Gastroesophageal sphincter (tissue), 3 donors: ENCODE measurements around the gene RNASE2.

ENCODE experiments used
- CTCF ChIP-seq, 4 experiments: fragments of 200-600 bp in 2 of 4; fragments of 450-650 bp in 2 of 4; sonication (generic) in 1 of 4; IDR thresholded peaks; one replicate each; pipeline ENCODE4 v1.5.1; 2017 to 2019; ENCODE audit warnings: antibody characterized with exemption in 4 of 4, mild to moderate bottlenecking in 2 of 4, moderate library complexity in 2 of 4
- POLR2A ChIP-seq, 2 donors: fragments of 450-650 bp; IDR thresholded peaks; one replicate each; pipeline ENCODE4 v1.6.1; 2017; ENCODE audit warnings: antibody characterized with exemption in 2 of 2, mild to moderate bottlenecking in 2 of 2, moderate library complexity in 1 of 2

DNA sequence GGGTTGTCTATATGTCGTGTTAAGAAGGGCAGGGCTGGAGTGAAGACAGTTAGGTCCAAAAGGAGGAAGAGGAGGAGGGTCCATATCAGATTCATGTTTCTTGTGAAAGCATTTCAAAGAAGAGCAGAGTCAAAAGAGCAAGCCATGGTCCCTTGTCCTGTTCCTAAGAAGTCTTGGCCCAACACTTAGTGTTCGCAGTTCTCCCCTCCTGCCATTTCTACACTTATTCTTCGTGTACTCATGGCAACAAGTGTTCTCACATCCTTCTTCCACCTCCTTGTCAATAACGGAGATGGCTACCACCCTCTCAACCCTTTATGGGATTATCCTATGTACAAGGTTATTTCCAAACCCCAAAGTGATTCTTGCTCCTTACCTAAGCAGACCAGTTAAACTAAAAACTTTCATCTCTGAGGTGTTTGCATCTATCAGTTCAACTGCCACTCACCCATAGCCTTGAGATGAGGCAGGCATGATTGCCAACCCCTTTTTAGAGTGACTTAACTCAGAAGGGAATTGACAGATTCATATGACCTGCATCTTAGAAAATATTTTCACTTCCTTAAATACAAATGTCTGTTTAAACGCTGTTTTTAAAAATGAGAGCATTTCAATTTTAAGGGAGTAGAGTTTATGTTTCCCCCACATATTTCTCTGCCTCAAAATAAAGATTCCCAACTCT is 19.8 kb upstream of the RNASE2 start:
- TF ChIP-seq CTCF (IDR thresholded peaks at IDR 0.05) (no peak), POLR2A (IDR thresholded peaks at IDR 0.05) (no peak)
